ENCODE data around the gene ADAMTSL3.

DNA sequence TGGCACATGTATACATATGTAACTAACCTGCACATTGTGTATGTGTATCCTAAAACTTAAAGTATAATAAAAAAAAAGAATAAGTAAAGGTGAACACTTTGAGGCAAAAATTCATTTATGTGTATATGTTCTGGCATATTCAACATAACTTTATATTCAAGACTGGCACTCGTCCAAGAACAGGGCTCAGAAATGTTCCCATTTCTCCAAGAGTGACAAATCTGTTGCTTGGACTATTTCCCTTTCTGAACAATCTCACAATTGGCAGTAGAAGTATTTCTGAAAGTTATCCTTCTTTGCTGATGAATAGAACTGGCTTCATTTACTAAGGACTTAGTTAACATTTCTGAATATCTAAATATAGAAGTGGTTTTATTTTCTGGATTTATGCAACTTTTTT is 212.8 kb downstream of the ADAMTSL3 start:
- TF ChIP-seq EZH2phosphoT487 (conservative IDR thresholded peaks at IDR 0.05; ENCODE audit: low read length) = no peak
- TF ChIP-seq, protein P1, sequence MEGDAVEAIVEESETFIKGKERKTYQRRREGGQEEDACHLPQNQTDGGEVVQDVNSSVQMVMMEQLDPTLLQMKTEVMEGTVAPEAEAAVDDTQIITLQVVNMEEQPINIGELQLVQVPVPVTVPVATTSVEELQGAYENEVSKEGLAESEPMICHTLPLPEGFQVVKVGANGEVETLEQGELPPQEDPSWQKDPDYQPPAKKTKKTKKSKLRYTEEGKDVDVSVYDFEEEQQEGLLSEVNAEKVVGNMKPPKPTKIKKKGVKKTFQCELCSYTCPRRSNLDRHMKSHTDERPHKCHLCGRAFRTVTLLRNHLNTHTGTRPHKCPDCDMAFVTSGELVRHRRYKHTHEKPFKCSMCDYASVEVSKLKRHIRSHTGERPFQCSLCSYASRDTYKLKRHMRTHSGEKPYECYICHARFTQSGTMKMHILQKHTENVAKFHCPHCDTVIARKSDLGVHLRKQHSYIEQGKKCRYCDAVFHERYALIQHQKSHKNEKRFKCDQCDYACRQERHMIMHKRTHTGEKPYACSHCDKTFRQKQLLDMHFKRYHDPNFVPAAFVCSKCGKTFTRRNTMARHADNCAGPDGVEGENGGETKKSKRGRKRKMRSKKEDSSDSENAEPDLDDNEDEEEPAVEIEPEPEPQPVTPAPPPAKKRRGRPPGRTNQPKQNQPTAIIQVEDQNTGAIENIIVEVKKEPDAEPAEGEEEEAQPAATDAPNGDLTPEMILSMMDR (IDR thresholded peaks at IDR 0.05; ENCODE audit: insufficient read depth, low read length, poor library complexity, severe bottlenecking) = no peak

Measured in SU-DHL-6 (cell line).